ENCODE measurements around the gene DISP2. TPM values are rescaled to one million over a fixed set of nuclear protein-coding genes. Genes with fewer than 3 reads are reported as not detected.

The DISP2 gene
- total RNA-seq, 1 donor, result 0.36 TPM

- Histone ChIP-seq H3K27me3 (ENCODE audit: insufficient read depth, low read length) (no peaks in the 10 kb centered on the region), H2AFZ (ENCODE audit: low read length) (no peak overlapping the region), H3K4me2 (ENCODE audit: insufficient read depth, low read length) (no peak overlapping the region), H3K4me1 (ENCODE audit: insufficient read depth, low read length) (peaks cover 20% of the 10 kb centered on the region), H3K79me2 (ENCODE audit: insufficient read depth, low read length) (peaks cover 17% of the 10 kb centered on the region), H3K36me3 (ENCODE audit: insufficient read depth, low read length) (no peaks in the 10 kb centered on the region), H3K27ac (ENCODE audit: low read depth, low read length) (no peak overlapping the region), H3K4me3 (ENCODE audit: insufficient read depth, low read length) (no peak overlapping the region), H3K9me3 (ENCODE audit: low read depth, low read length) (no peaks in the 10 kb centered on the region), H4K20me1 (ENCODE audit: insufficient read depth, low read length) (peaks cover 8% of the 10 kb centered on the region)
- TF ChIP-seq CTCF (IDR thresholded peaks at IDR 0.05; ENCODE audit: extremely low read depth, low read depth, low read length), result peak; percentile 91
- peak; percentile 95 for DNase-seq (ENCODE audit: insufficient read length, low spot score, missing footprints)
These were observed 37.1 kb upstream of the DISP2 start for GRCh38 chr15:40320931-40321371.

GRCh38 chr15:40322531-40323238 lies 35.3 kb upstream of the DISP2 start:
- H4K20me1 ChIP-seq (ENCODE audit: insufficient read depth, low read length), result peaks cover 8% of the 10 kb centered on the region
- H3K4me3 ChIP-seq (ENCODE audit: insufficient read depth, low read length), result peak overlapping the region; percentile 82
- no peak overlapping the region for H3K27ac ChIP-seq (ENCODE audit: low read depth, low read length)
- H3K36me3 ChIP-seq (ENCODE audit: insufficient read depth, low read length), result peaks cover 16% of the 10 kb centered on the region
- H3K9me3 ChIP-seq (ENCODE audit: low read depth, low read length), result no peaks in the 10 kb centered on the region
- H2AFZ ChIP-seq (ENCODE audit: low read length), result peak overlapping the region; percentile 68
- H3K27me3 ChIP-seq (ENCODE audit: insufficient read depth, low read length), result no peaks in the 10 kb centered on the region
- peak; percentile 84 for DNase-seq (ENCODE audit: insufficient read length, low spot score, missing footprints)
- peaks cover 37% of the 10 kb centered on the region for H3K4me1 ChIP-seq (ENCODE audit: insufficient read depth, low read length)
- TF ChIP-seq CTCF (IDR thresholded peaks at IDR 0.05; ENCODE audit: extremely low read depth, low read depth, low read length), result no peak
- H3K4me2 ChIP-seq (ENCODE audit: insufficient read depth, low read length), result peak overlapping the region; percentile 71
- H3K79me2 ChIP-seq (ENCODE audit: insufficient read depth, low read length), result peaks cover 34% of the 10 kb centered on the region

- Histone ChIP-seq H2AFZ (ENCODE audit: low read length) (peak within 1 kb of the TSS; percentile 68), H3K36me3 (ENCODE audit: insufficient read depth, low read length) (peaks cover 16% of the 10 kb centered on the region), H3K79me2 (ENCODE audit: insufficient read depth, low read length) (peaks cover 36% of the 10 kb centered on the region), H3K27me3 (ENCODE audit: insufficient read depth, low read length) (no peaks in the 10 kb centered on the region), H3K4me3 (ENCODE audit: insufficient read depth, low read length) (peak within 1 kb of the TSS; percentile 82), H3K9me3 (ENCODE audit: low read depth, low read length) (no peaks in the 10 kb centered on the region), H4K20me1 (ENCODE audit: insufficient read depth, low read length) (peaks cover 8% of the 10 kb centered on the region), H3K27ac (ENCODE audit: low read depth, low read length) (peak within 1 kb of the TSS; percentile 8), H3K4me1 (ENCODE audit: insufficient read depth, low read length) (peaks cover 44% of the 10 kb centered on the region), H3K4me2 (ENCODE audit: insufficient read depth, low read length) (peak within 1 kb of the TSS; percentile 98)
- DNase-seq (ENCODE audit: insufficient read length, low spot score, missing footprints), result peak; percentile 100
- TF ChIP-seq CTCF (IDR thresholded peaks at IDR 0.05; ENCODE audit: extremely low read depth, low read depth, low read length), result peak; percentile 41
These were observed 34.6 kb upstream of the DISP2 start, which contains the start of gene INAFM2 for GRCh38 chr15:40323239-40323952. INAFM2 (plus strand) TSS chr15:40323692; CDS start chr15:40324056, 364 bp downstream.
